PC-3 (cell line): ENCODE measurements around the gene CIC. TPM values are rescaled to one million over a fixed set of nuclear protein-coding genes. Genes with fewer than 3 reads are reported as not detected.

Source experiments
- ATAC-seq: fragments of 200-7000 bp; cut with Tn5 transposase; 2 replicates; pipeline ENCODE4 v1.9.1; 2020; ENCODE audit warnings: mild to moderate bottlenecking, moderate library complexity
- BruUV-seq: library from RNA; stranded (reverse); fragments of 400-500 nt; replicated peaks from 2 replicates; lab custom pipeline; 2021; lab: Mats Ljungman, UMichigan
- CTCF ChIA-PET: fragments of 300-600 bp; sonication (Branson Sonifier 250); formaldehyde crosslinking; loops from one replicate; lab custom pipeline; 2022; ENCODE audit warnings: antibody characterized with exemption; lab: Charles Lee
- POLR2A ChIA-PET: fragments of 300-600 bp; sonication (Branson Sonifier 250); formaldehyde crosslinking; loops from one replicate; lab custom pipeline; 2022; ENCODE audit warnings: antibody characterized with exemption; ENCODE audit not compliant: unreplicated experiment; lab: Charles Lee
- DNase-seq: peaks from one replicate; pipeline ENCODE4 v3.0.0-alpha.2; 2015
- H2AFZ ChIP-seq: fragments of 300-600 bp; sonication (generic); 2 replicates; pipeline ENCODE4 v1.6.0; 2016; ENCODE audit warnings: antibody characterized with exemption, low read length
- H3F3A ChIP-seq: fragments of 300-600 bp; sonication (generic); one replicate; pipeline ENCODE4 v1.6.0; 2017; ENCODE audit warnings: antibody characterized with exemption, low read length, control low read depth, mild to moderate bottlenecking; ENCODE audit not compliant: unreplicated experiment
- H3K27ac ChIP-seq: fragments of 300-600 bp; sonication (generic); 2 replicates; pipeline ENCODE4 v1.5.1; 2016; ENCODE audit warnings: mild to moderate bottlenecking, low read length
- H3K27me3 ChIP-seq: fragments of 300-600 bp; sonication (generic); 2 replicates; pipeline ENCODE4 v1.6.1; 2016; ENCODE audit warnings: low read length, mixed read lengths
- H3K36me3 ChIP-seq: fragments of 300-600 bp; sonication (generic); 2 replicates; pipeline ENCODE4 v1.6.1; 2016; ENCODE audit warnings: low read depth, mixed run types, low read length, mixed read lengths
- H3K4me1 ChIP-seq: fragments of 300-600 bp; sonication (generic); 2 replicates; pipeline ENCODE4 v1.5.1; 2016; ENCODE audit warnings: low read length; ENCODE audit not compliant: insufficient read depth
- H3K4me2 ChIP-seq: fragments of 300-600 bp; sonication (generic); 2 replicates; pipeline ENCODE4 v1.6.0; 2016; ENCODE audit warnings: low read length
- H3K4me3 ChIP-seq: fragments of 300-600 bp; sonication (generic); 2 replicates; pipeline ENCODE4 v1.5.1; 2016; ENCODE audit warnings: mild to moderate bottlenecking, low read length, mixed read lengths
- H3K79me2 ChIP-seq: fragments of 300-600 bp; sonication (generic); 2 replicates; pipeline ENCODE4 v1.6.1; 2017; ENCODE audit warnings: low read length, mixed read lengths
- H3K9ac ChIP-seq: fragments of 300-600 bp; sonication (generic); 2 replicates; pipeline ENCODE4 v1.6.0; 2016; ENCODE audit warnings: mild to moderate bottlenecking, low read length
- H3K9me2 ChIP-seq: fragments of 300-600 bp; sonication (generic); replicated peaks from 2 replicates; pipeline ENCODE4 v1.6.1; 2016; ENCODE audit warnings: mixed run types, low read length, mixed read lengths
- H3K9me3 ChIP-seq: fragments of 300-600 bp; sonication (generic); 2 replicates; pipeline ENCODE4 v1.6.1; 2016; ENCODE audit warnings: low read length, mixed read lengths
- H4K20me1 ChIP-seq: fragments of 300-600 bp; sonication (generic); 2 replicates; pipeline ENCODE4 v1.6.1; 2016; ENCODE audit warnings: low read length, mixed read lengths
- EZH2 ChIP-seq: fragments of 300-600 bp; sonication (generic); IDR thresholded peaks from one replicate; pipeline ENCODE4 v1.6.1; 2017; ENCODE audit warnings: antibody characterized with exemption, mild to moderate bottlenecking, low read length; ENCODE audit not compliant: unreplicated experiment
- EZH2phosphoT487 ChIP-seq: fragments of 300-600 bp; sonication (generic); IDR thresholded peaks from 2 replicates; pipeline ENCODE4 v1.6.1; 2018; ENCODE audit warnings: mild to moderate bottlenecking, antibody characterized with exemption, low read length, borderline replicate concordance
- intact Hi-C: fragments of 100-400 bp; cut with micrococcal nuclease; formaldehyde crosslinking; loops from 2 replicates; pipeline ENCODE4 v1.9.0; 2023
- total RNA-seq: library from RNA; depleted of rRNA; stranded (reverse); fragments of >200 nt; gene quantifications from 2 replicates; pipeline ENCODE4 v1.2.3, GENCODE V29; 2014
- TF ChIP-seq, protein P1 (sequence below): fragments of 300-600 bp; sonication (generic); conservative IDR thresholded peaks from 2 replicates; pipeline ENCODE4 v1.5.1; 2017; ENCODE audit warnings: antibody characterized with exemption, low read depth, mild to moderate bottlenecking, low read length

Gene CIC
- total RNA-seq, 1 experiment from 2014 or later = 9.8 TPM

DNA sequence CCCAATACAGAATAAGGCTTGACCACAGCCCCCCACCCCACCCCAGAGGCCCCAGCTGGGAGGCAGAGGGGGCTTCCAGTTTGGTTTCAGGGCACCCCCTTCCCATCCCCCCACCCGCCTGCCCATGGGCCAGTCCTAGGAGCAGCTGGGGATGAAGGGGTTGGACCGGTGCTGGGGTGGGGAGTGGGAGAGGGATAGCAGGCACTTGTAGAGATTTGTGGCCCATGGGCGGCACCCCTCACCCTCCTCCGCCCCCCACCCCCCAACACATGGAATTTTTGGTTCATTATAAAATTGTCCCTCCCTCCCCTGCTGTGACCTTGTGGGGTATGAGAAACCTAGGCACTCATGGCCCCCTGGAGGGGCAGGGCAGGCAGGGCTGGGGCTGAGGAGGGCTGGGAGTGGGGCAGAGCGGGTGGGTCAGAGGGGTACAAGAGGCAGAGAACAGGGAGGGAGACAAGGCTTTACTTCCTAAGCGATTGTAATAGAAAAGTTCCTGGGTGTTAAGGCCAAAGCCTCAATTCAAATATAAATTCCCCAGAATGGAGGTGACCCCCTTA, 21.3 kb upstream of the CIC start:
- Histone ChIP-seq H3K27ac (no peak overlapping the region), H3K9me2 (no peaks in the 10 kb centered on the region), H3K36me3 (no peaks in the 10 kb centered on the region), H3K9me3 (no peaks in the 10 kb centered on the region), H3K4me3 (no peak overlapping the region), H3K4me2 (no peak overlapping the region), H3K4me1 (peaks cover 8% of the 10 kb centered on the region), H3F3A (no peaks in the 10 kb centered on the region), H4K20me1 (no peaks in the 10 kb centered on the region), H3K27me3 (no peaks in the 10 kb centered on the region), H2AFZ (no peak overlapping the region), H3K79me2 (peaks cover 30% of the 10 kb centered on the region), H3K9ac (no peak overlapping the region)
- CTCF ChIA-PET = no interaction called here
- POLR2A ChIA-PET = no interaction called here
- intact Hi-C loops = no loop called here
- ATAC-seq (no peak), DNase-seq (no peak)
- TF ChIP-seq EZH2 (no peak), EZH2phosphoT487 (no peak)
- TF ChIP-seq, protein P1, sequence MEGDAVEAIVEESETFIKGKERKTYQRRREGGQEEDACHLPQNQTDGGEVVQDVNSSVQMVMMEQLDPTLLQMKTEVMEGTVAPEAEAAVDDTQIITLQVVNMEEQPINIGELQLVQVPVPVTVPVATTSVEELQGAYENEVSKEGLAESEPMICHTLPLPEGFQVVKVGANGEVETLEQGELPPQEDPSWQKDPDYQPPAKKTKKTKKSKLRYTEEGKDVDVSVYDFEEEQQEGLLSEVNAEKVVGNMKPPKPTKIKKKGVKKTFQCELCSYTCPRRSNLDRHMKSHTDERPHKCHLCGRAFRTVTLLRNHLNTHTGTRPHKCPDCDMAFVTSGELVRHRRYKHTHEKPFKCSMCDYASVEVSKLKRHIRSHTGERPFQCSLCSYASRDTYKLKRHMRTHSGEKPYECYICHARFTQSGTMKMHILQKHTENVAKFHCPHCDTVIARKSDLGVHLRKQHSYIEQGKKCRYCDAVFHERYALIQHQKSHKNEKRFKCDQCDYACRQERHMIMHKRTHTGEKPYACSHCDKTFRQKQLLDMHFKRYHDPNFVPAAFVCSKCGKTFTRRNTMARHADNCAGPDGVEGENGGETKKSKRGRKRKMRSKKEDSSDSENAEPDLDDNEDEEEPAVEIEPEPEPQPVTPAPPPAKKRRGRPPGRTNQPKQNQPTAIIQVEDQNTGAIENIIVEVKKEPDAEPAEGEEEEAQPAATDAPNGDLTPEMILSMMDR = no peak
- no TSS peak for BruUV-seq

DNA sequence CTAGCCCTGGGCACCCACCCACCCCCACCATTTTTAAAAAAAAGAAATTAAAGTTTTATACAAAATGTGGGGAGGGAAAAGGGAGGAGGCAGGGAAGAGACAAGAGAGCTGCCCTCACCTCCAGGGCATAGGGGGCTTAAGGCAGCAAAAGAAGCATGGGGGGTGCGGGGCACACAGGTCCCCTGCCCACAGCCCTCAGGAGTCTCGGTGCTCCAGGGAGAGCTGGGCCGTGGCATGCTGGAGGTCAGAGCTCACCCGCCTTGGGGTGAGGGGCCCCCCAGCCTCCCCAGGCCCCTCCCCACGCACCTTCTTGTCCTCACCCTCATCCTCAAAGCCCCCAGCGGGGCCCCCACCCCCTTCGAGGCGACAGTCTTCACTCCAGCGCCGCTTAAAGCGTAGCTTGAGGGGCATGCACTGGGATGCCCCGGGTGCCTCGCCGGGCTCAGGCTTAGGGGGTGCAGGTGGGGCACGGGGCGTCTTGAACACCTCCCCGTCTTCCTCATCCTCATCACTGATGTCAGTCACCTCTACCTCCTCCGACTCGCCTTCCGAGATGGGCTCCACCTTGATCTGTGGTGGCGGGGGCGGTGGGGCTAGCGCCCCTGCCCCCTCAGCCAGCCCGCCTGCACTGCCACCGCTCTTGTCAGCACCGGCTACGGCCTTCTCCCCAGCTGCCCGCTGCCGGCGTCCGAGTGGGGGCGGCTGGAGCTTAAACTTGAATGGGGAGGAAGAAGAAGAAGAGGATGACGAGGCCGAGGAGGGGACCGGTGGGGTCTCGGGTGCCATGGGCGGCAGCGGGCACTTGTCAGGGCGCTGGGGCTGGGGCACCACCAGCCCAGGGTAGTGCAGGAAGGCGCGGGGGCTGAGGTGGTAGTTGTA, 20.5 kb upstream of the CIC start:
- DNase-seq (no peak), ATAC-seq (no peak)
- H3K27me3 ChIP-seq = no peaks in the 10 kb centered on the region
- no peak overlapping the region for H3K4me3 ChIP-seq
- BruUV-seq = no TSS peak
- H3K79me2 ChIP-seq = peaks cover 36% of the 10 kb centered on the region
- TF ChIP-seq, protein P1 = no peak
- no peaks in the 10 kb centered on the region for H3F3A ChIP-seq
- no peak overlapping the region for H3K4me2 ChIP-seq
- H3K36me3 ChIP-seq = no peaks in the 10 kb centered on the region
- intact Hi-C loops = no loop called here
- no peak overlapping the region for H2AFZ ChIP-seq
- peaks cover 10% of the 10 kb centered on the region for H3K4me1 ChIP-seq
- H3K9me2 ChIP-seq = no peaks in the 10 kb centered on the region
- POLR2A ChIA-PET = no interaction called here
- CTCF ChIA-PET = no interaction called here
- H4K20me1 ChIP-seq = no peaks in the 10 kb centered on the region
- no peak overlapping the region for H3K27ac ChIP-seq
- H3K9me3 ChIP-seq = no peaks in the 10 kb centered on the region
- H3K9ac ChIP-seq = no peak overlapping the region

DNA sequence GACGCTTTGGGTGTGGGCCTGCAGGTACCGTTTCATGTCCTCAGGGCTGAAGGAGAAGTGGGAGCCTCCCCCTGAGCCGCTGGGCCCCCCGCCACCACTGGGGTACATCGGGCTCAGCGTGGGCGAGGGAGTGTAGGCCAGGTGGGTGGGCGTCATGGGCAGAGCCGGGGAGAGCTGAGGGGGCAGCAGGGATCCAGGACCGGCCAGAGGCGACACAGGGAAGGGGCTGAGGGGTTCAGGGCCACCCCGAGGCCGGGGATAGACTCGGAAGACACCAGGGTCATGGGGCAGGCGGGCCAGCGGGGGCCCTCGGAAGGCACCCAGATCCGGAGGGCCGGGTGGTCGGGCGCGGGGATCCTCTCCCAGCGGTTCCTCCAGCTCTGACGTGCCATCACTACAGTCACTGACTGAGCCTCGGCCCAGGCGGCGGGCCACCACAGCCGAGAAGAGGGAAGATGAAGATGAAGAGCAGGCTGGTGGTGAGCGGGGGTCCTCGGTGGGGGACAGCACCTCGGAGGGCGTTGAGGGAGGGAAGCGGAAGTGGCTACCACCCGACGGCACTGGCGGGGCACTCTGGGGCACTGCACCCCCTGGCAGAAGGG, 19.8 kb upstream of the CIC start:
- no peak for ATAC-seq
- no peaks in the 10 kb centered on the region for H3K27me3 ChIP-seq
- H3K79me2 ChIP-seq = peaks cover 33% of the 10 kb centered on the region
- intact Hi-C loops = no loop called here
- TF ChIP-seq EZH2phosphoT487 (no peak), EZH2 (no peak)
- TF ChIP-seq, protein P1 = no peak
- H3K4me1 ChIP-seq = peaks cover 10% of the 10 kb centered on the region
- H3K4me2 ChIP-seq = no peak overlapping the region
- no peak overlapping the region for H3K27ac ChIP-seq
- no peak for DNase-seq
- no peak overlapping the region for H3K4me3 ChIP-seq
- H4K20me1 ChIP-seq = no peaks in the 10 kb centered on the region
- no peaks in the 10 kb centered on the region for H3F3A ChIP-seq
- no peak overlapping the region for H3K9ac ChIP-seq
- H3K36me3 ChIP-seq = no peaks in the 10 kb centered on the region
- POLR2A ChIA-PET = no interaction called here
- CTCF ChIA-PET = no interaction called here
- no TSS peak for BruUV-seq
- no peaks in the 10 kb centered on the region for H3K9me3 ChIP-seq
- H3K9me2 ChIP-seq = no peaks in the 10 kb centered on the region
- no peak overlapping the region for H2AFZ ChIP-seq
